Trophoblast cell (in vitro differentiated cells and primary cell): Measurements from ENCODE around the gene PPP1R2B. TPM values are rescaled to one million over a fixed set of nuclear protein-coding genes. Genes with fewer than 3 reads are reported as not detected.
A peak's percentile ranks its signal among the peaks of the same experiment; 100 is the strongest.

ENCODE experiments used
- DNase-seq, 2 donors: peaks; one replicate each; pipeline ENCODE4 v3.0.0-alpha.2; 2016
- H2AFZ ChIP-seq: 2 replicates; pipeline ENCODE4 v1.6.1; 2013; ENCODE audit warnings: low read length, moderate library complexity, mild to moderate bottlenecking; ENCODE audit not compliant: insufficient read depth, poor library complexity
- H2AK5ac ChIP-seq: 2 replicates; pipeline ENCODE4 v1.6.1; 2013; ENCODE audit warnings: mild to moderate bottlenecking, low read length
- H2BK120ac ChIP-seq: 2 replicates; pipeline ENCODE4 v1.6.1; 2013; ENCODE audit warnings: low read length, mild to moderate bottlenecking, moderate library complexity; ENCODE audit not compliant: insufficient read depth, poor library complexity
- H2BK12ac ChIP-seq: 2 replicates; pipeline ENCODE4 v1.6.1; 2013; ENCODE audit warnings: mild to moderate bottlenecking, low read length, moderate library complexity
- H2BK5ac ChIP-seq: 2 replicates; pipeline ENCODE4 v1.6.1; 2013; ENCODE audit warnings: low read length, low read depth, moderate library complexity, mild to moderate bottlenecking; ENCODE audit not compliant: poor library complexity
- H3K14ac ChIP-seq: 2 replicates; pipeline ENCODE4 v1.6.1; 2013; ENCODE audit warnings: mild to moderate bottlenecking, low read length
- H3K18ac ChIP-seq: 2 replicates; pipeline ENCODE4 v1.6.1; 2013; ENCODE audit warnings: mild to moderate bottlenecking, low read length
- H3K23ac ChIP-seq: 2 replicates; pipeline ENCODE4 v1.6.1; 2013; ENCODE audit warnings: low read length
- H3K27ac ChIP-seq: 2 replicates; pipeline ENCODE4 v1.5.1; 2013; ENCODE audit warnings: low read depth, mild to moderate bottlenecking, inconsistent platforms, low read length, moderate library complexity
- H3K27me3 ChIP-seq: 2 replicates; pipeline ENCODE4 v1.6.1; 2013; ENCODE audit warnings: inconsistent platforms, mild to moderate bottlenecking, low read length, moderate library complexity; ENCODE audit not compliant: insufficient read depth
- H3K36me3 ChIP-seq, 2 experiments: 1 replicate in 1 of 2; 2 replicates in 1 of 2; pipeline ENCODE4 v1.6.1; 2013; ENCODE audit warnings: low read length in 2 of 2, mild to moderate bottlenecking in 2 of 2, moderate library complexity in 1 of 2; ENCODE audit not compliant: insufficient read depth in 2 of 2, control insufficient read depth in 1 of 2
- H3K4ac ChIP-seq: 2 replicates; pipeline ENCODE4 v1.6.1; 2013; ENCODE audit warnings: low read depth, mild to moderate bottlenecking, low read length, moderate library complexity
- H3K4me1 ChIP-seq, 2 experiments: 1 replicate in 1 of 2; 2 replicates in 1 of 2; pipeline ENCODE4 v1.6.1; 2013; ENCODE audit warnings: low read length in 2 of 2, mild to moderate bottlenecking in 2 of 2, moderate library complexity in 1 of 2; ENCODE audit not compliant: insufficient read depth in 2 of 2, control insufficient read depth in 1 of 2
- H3K4me2 ChIP-seq: 2 replicates; pipeline ENCODE4 v1.6.1; 2013; ENCODE audit warnings: inconsistent platforms, mild to moderate bottlenecking, low read length, moderate library complexity
- H3K4me3 ChIP-seq: 2 replicates; pipeline ENCODE4 v1.5.1; 2013; ENCODE audit warnings: mild to moderate bottlenecking, low read depth, low read length, inconsistent platforms
- H3K79me1 ChIP-seq: one replicate; pipeline ENCODE4 v1.6.1; 2013; ENCODE audit warnings: low read length
- H3K79me2 ChIP-seq: 2 replicates; pipeline ENCODE4 v1.6.1; 2013; ENCODE audit warnings: low read length, mild to moderate bottlenecking; ENCODE audit not compliant: control insufficient read depth, insufficient read depth, poor library complexity
- H3K9ac ChIP-seq: 2 replicates; pipeline ENCODE4 v1.6.1; 2013; ENCODE audit warnings: mild to moderate bottlenecking, low read length
- H3K9me3 ChIP-seq: 2 replicates; pipeline ENCODE4 v1.6.1; 2013; ENCODE audit warnings: low read depth, mild to moderate bottlenecking, control low read depth, inconsistent platforms, low read length; ENCODE audit not compliant: insufficient read depth
- H4K12ac ChIP-seq: 2 replicates; pipeline ENCODE4 v1.6.1; 2013; ENCODE audit warnings: low read depth, mild to moderate bottlenecking, low read length, moderate library complexity
- H4K8ac ChIP-seq: 2 replicates; pipeline ENCODE4 v1.6.1; 2013; ENCODE audit warnings: low read depth, mild to moderate bottlenecking, low read length, moderate library complexity
- H4K91ac ChIP-seq: one replicate; pipeline ENCODE4 v1.6.1; 2013; ENCODE audit warnings: low read depth, mild to moderate bottlenecking, low read length, moderate library complexity
- WGBS: extraction: QIAGEN DNeasy Blood & Tissue Kit; methylation state at CpG from one replicate; pipeline ENCODE4 v1.1.7; 2013; ENCODE audit warnings: missing lambda C conversion rate; ENCODE audit not compliant: insufficient read length, insufficient coverage; ENCODE audit errors: extremely low coverage; 5-methylcytosine and 5-hydroxymethylcytosine counted together
- polyA plus RNA-seq: library from polyadenylated mRNA; stranded (reverse); fragments of 200-250 nt; gene quantifications from 2 replicates; pipeline ENCODE4 v1.2.3, GENCODE V29; 2013

PPP1R2B gene
- 0.03 TPM in 1 of 2 replicates, not detected in the other for polyA plus RNA-seq

DNA sequence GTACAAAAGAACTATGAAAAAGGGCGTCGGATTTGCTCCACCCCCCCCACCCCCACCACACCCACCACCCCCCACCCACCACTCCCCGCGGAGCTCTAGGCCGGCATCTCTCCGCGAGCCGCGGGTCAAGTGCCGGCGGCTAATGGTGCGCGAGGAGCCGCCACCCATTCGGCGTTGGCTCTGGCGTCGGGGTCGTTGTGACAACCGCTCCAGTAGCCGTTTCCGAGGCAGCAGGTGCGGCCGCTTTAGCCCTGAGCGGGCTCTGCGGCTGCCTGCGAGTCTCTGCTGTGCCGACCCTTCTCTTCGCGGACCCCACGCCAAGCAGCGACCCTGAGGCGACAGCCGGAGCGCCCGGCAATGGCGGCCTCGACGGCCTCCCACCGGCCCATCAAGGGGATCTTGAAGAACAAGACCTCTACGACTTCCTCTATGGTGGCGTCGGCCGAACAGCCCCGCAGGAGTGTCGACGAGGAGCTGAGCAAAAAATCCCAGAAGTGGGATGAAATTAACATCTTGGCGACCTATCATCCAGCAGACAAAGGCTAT is at the start of gene PPP1R2B:
PPP1R2B (plus strand) TSS at position 90 of the 546 bp plus-strand sequence; CDS start at position 358, 268 bp downstream.
- Histone ChIP-seq H3K4me2 (no peak within 1 kb of the TSS), H3K4me3 (no peak within 1 kb of the TSS), H2BK12ac (no peak within 1 kb of the TSS), H4K8ac (no peak within 1 kb of the TSS), H3K27me3 (no peaks in the 10 kb centered on the region), H3K79me1 (no peaks in the 10 kb centered on the region), H4K91ac (no peak within 1 kb of the TSS), H2BK5ac (no peak within 1 kb of the TSS), H2AFZ (no peak within 1 kb of the TSS), H3K4me1 (no peaks in the 10 kb centered on the region), H3K79me2 (no peaks in the 10 kb centered on the region), H2BK120ac (no peak within 1 kb of the TSS), H3K27ac (no peak within 1 kb of the TSS), H3K9ac (no peak within 1 kb of the TSS), H2AK5ac (no peak within 1 kb of the TSS), H3K36me3 (no peaks in the 10 kb centered on the region), H3K4ac (no peak within 1 kb of the TSS), H4K12ac (no peak within 1 kb of the TSS), H3K18ac (no peak within 1 kb of the TSS), H3K14ac (no peak within 1 kb of the TSS), H3K9me3 (no peaks in the 10 kb centered on the region), H3K23ac (no peak within 1 kb of the TSS)
- DNase-seq, result no peak
- no CpG with 5 or more reads among the region's 48 CpGs for whole genome bisulfite sequencing

- no peak overlapping the region for H3K9ac ChIP-seq
- no peak overlapping the region for H3K23ac ChIP-seq
- no peak overlapping the region for H2AK5ac ChIP-seq
- no peaks in the 10 kb centered on the region for H3K9me3 ChIP-seq
- no peak overlapping the region for H2BK120ac ChIP-seq
- H4K12ac ChIP-seq, result no peak overlapping the region
- H3K14ac ChIP-seq, result no peak overlapping the region
- no peaks in the 10 kb centered on the region for H3K4me1 ChIP-seq
- H3K18ac ChIP-seq, result no peak overlapping the region
- no peak overlapping the region for H3K4me2 ChIP-seq
- H2AFZ ChIP-seq, result no peak overlapping the region
- no CpG with 5 or more reads among the region's 3 CpGs for WGBS
- H3K79me2 ChIP-seq, result no peaks in the 10 kb centered on the region
- H4K91ac ChIP-seq, result no peak overlapping the region
- no peak overlapping the region for H3K4ac ChIP-seq
- H2BK12ac ChIP-seq, result no peak overlapping the region
- no peak overlapping the region for H2BK5ac ChIP-seq
- H3K27me3 ChIP-seq, result no peaks in the 10 kb centered on the region
- H3K4me3 ChIP-seq, result no peak overlapping the region
- H4K8ac ChIP-seq, result no peak overlapping the region
- no peaks in the 10 kb centered on the region for H3K36me3 ChIP-seq
- no peak for DNase-seq
- no peak overlapping the region for H3K27ac ChIP-seq
- H3K79me1 ChIP-seq, result no peaks in the 10 kb centered on the region
Measured at GRCh38 chr5:156800929-156801328, 49.2 kb upstream of the PPP1R2B start.

GRCh38 chr5:156802501-156802900 is 47.6 kb upstream of the PPP1R2B start:
- Histone ChIP-seq H3K9ac (no peak overlapping the region), H3K23ac (no peak overlapping the region), H2AK5ac (no peak overlapping the region), H3K14ac (no peak overlapping the region), H2AFZ (no peak overlapping the region), H3K79me2 (no peaks in the 10 kb centered on the region), H2BK5ac (no peak overlapping the region), H3K79me1 (no peaks in the 10 kb centered on the region), H2BK120ac (no peak overlapping the region), H3K4me2 (no peak overlapping the region), H4K12ac (no peak overlapping the region), H3K9me3 (no peaks in the 10 kb centered on the region), H3K4me3 (no peak overlapping the region), H3K4me1 (no peaks in the 10 kb centered on the region), H3K18ac (no peak overlapping the region), H2BK12ac (no peak overlapping the region), H3K36me3 (no peaks in the 10 kb centered on the region), H3K27ac (no peak overlapping the region), H4K91ac (no peak overlapping the region), H3K27me3 (no peaks in the 10 kb centered on the region), H3K4ac (no peak overlapping the region), H4K8ac (no peak overlapping the region)
- WGBS, result no CpG with 5 or more reads among the region's 5 CpGs
- DNase-seq, result peak; percentile 34 to 80

DNA sequence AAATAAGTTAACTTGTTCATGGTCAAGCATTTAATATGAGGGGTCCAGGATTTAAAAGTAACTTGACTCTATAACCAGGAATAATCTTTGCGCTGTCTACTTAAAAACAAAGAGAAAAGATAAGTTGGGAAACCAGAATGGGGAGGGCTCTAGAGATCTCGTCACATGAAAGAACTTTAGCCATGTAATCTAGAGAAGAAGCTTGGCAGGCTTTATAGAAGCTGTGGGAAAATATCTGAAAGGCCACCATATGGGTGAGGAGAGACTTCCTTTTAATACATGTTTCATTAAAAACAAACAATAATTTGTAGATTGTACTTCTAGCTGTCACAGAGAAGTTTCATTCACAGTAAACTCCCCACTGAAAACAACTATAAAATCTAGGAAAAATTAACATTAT is 46.7 kb upstream of the PPP1R2B start:
- Histone ChIP-seq H3K27ac (no peak overlapping the region), H4K91ac (no peak overlapping the region)
- no CpG with 5 or more reads among the region's 2 CpGs for WGBS

More for the DNA sequence above, 46.7 kb upstream of the PPP1R2B start:
- Histone ChIP-seq H3K18ac (no peak overlapping the region), H3K9ac (no peak overlapping the region), H2BK12ac (no peak overlapping the region), H2AFZ (no peak overlapping the region), H4K12ac (no peak overlapping the region), H3K4me2 (no peak overlapping the region), H3K79me1 (no peaks in the 10 kb centered on the region), H3K27me3 (no peaks in the 10 kb centered on the region), H3K4me1 (no peaks in the 10 kb centered on the region), H2BK120ac (no peak overlapping the region), H3K4me3 (no peak overlapping the region), H3K14ac (no peak overlapping the region), H2BK5ac (no peak overlapping the region), H3K36me3 (no peaks in the 10 kb centered on the region), H3K23ac (no peak overlapping the region), H3K79me2 (no peaks in the 10 kb centered on the region), H3K4ac (no peak overlapping the region), H3K9me3 (no peaks in the 10 kb centered on the region), H2AK5ac (no peak overlapping the region), H4K8ac (no peak overlapping the region)
- no peak for DNase-seq
